Parathyroid adenoma (tissue), 2 donors: ENCODE results near the gene RPA1.

Experiments
- H2AFZ ChIP-seq: fragments of 300-600 bp; sonication (generic); one replicate; pipeline ENCODE4 v1.7.0; 2017; ENCODE audit warnings: antibody characterized with exemption, mild to moderate bottlenecking
- H3K27ac ChIP-seq: fragments of 300-600 bp; sonication (generic); one replicate; pipeline ENCODE4 v1.7.0; 2017
- H3K27me3 ChIP-seq: fragments of 300-600 bp; sonication (generic); one replicate; pipeline ENCODE4 v1.7.0; 2017; ENCODE audit warnings: low read length; ENCODE audit not compliant: control insufficient read depth, insufficient read depth
- H3K36me3 ChIP-seq: fragments of 300-600 bp; sonication (generic); one replicate; pipeline ENCODE4 v1.7.0; 2017; ENCODE audit warnings: low read length; ENCODE audit not compliant: control insufficient read depth, insufficient read depth
- H3K4me1 ChIP-seq: fragments of 300-600 bp; sonication (generic); one replicate; pipeline ENCODE4 v1.7.0; 2017; ENCODE audit warnings: control low read depth
- H3K4me2 ChIP-seq: fragments of 300-600 bp; sonication (generic); one replicate; pipeline ENCODE4 v1.7.0; 2017; ENCODE audit warnings: low read length
- H3K4me3 ChIP-seq: fragments of 300-600 bp; sonication (generic); one replicate; pipeline ENCODE4 v1.7.0; 2017; ENCODE audit warnings: low read depth, low read length
- H3K79me2 ChIP-seq: fragments of 300-600 bp; sonication (generic); one replicate; pipeline ENCODE4 v1.7.0; 2017; ENCODE audit warnings: control low read depth
- H3K9ac ChIP-seq: fragments of 300-600 bp; sonication (generic); one replicate; pipeline ENCODE4 v1.7.0; 2017; ENCODE audit warnings: mild to moderate bottlenecking
- H3K9me3 ChIP-seq: fragments of 300-600 bp; sonication (generic); one replicate; pipeline ENCODE4 v1.7.0; 2017; ENCODE audit warnings: low read length; ENCODE audit not compliant: control insufficient read depth
- TF ChIP-seq, protein P1 (sequence below): fragments of 300-600 bp; sonication (generic); IDR thresholded peaks from one replicate; pipeline ENCODE4 v1.7.0; 2017; ENCODE audit warnings: antibody characterized with exemption, mild to moderate bottlenecking
- donor health status: primary hyperparathyroidism.

RPA1 gene

DNA sequence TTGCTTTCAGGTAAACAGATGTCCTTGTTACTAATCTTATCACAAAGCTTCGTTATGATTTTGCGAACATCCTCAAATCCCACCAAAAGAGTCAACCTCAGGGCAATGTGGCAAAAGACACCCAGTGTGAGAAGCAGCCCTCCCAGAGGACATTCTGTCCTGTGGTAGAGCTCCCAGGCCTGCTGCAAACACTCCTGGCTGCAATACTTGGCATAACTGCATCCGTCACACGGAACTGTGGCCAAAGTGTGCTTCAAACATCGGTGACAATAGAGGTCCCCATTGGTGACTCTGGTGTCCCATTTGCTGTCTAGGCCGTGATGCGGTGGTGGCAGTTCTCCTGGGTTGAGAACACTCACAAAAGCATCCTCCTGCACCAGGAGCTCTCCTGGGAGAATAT lies 29.6 kb upstream of the RPA1 start:
- Histone ChIP-seq H3K4me3 (no peak overlapping the region), H3K27ac (no peak overlapping the region), H3K36me3 (no peaks in the 10 kb centered on the region), H3K4me2 (no peak overlapping the region), H3K27me3 (no peaks in the 10 kb centered on the region), H3K4me1 (no peaks in the 10 kb centered on the region), H2AFZ (no peak overlapping the region), H3K9ac (no peak overlapping the region), H3K79me2 (no peaks in the 10 kb centered on the region), H3K9me3 (no peaks in the 10 kb centered on the region)
- TF ChIP-seq, protein P1, sequence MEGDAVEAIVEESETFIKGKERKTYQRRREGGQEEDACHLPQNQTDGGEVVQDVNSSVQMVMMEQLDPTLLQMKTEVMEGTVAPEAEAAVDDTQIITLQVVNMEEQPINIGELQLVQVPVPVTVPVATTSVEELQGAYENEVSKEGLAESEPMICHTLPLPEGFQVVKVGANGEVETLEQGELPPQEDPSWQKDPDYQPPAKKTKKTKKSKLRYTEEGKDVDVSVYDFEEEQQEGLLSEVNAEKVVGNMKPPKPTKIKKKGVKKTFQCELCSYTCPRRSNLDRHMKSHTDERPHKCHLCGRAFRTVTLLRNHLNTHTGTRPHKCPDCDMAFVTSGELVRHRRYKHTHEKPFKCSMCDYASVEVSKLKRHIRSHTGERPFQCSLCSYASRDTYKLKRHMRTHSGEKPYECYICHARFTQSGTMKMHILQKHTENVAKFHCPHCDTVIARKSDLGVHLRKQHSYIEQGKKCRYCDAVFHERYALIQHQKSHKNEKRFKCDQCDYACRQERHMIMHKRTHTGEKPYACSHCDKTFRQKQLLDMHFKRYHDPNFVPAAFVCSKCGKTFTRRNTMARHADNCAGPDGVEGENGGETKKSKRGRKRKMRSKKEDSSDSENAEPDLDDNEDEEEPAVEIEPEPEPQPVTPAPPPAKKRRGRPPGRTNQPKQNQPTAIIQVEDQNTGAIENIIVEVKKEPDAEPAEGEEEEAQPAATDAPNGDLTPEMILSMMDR = no peak

DNA sequence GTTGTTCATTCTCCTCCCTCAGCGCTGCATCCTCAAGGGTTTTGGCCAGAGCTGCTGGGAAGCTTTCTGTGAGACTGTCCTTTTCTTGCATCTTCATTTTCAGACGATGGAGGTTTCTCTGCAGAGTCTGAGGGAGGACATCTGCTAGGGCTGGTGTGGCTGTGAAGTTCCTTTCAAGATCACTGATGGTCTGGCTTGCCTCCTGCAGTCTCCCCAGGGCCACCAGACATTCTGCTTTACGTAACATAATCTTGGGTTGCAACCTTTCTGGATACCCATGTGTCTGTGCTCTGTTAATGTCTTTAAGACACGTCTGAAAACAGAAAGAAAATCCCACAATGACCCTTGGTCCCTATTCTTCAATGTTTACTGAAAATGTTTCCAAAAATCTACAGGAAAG lies 29.1 kb upstream of the RPA1 start:
- no peaks in the 10 kb centered on the region for H3K9me3 ChIP-seq
- no peak overlapping the region for H2AFZ ChIP-seq
- no peaks in the 10 kb centered on the region for H3K4me1 ChIP-seq
- H3K4me3 ChIP-seq = no peak overlapping the region
- TF ChIP-seq, protein P1 = no peak
- no peak overlapping the region for H3K9ac ChIP-seq
- no peaks in the 10 kb centered on the region for H3K27me3 ChIP-seq
- H3K4me2 ChIP-seq = no peak overlapping the region
- H3K27ac ChIP-seq = no peak overlapping the region
- H3K79me2 ChIP-seq = no peaks in the 10 kb centered on the region
- H3K36me3 ChIP-seq = no peaks in the 10 kb centered on the region

DNA sequence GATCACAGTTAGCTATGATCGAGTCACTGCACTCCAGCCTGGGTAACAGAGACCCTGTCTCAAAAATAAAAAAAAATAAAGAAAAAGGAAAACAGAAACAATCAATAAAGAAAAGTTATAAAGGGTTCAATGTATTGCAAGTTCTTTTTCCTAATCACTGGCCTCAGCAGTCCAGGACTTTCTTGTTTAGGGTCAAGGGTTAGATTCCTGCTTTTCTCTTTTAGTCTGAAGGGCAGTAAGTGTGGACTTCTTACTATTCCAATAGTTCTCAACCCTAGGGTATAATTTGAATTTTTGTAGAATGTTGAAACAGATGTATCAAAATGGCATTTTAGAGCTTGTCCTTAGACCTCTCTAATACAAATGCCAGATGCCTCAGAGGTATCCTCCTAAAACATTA lies 27.4 kb upstream of the RPA1 start:
- Histone ChIP-seq H2AFZ (no peak overlapping the region), H3K36me3 (no peaks in the 10 kb centered on the region)

DNA sequence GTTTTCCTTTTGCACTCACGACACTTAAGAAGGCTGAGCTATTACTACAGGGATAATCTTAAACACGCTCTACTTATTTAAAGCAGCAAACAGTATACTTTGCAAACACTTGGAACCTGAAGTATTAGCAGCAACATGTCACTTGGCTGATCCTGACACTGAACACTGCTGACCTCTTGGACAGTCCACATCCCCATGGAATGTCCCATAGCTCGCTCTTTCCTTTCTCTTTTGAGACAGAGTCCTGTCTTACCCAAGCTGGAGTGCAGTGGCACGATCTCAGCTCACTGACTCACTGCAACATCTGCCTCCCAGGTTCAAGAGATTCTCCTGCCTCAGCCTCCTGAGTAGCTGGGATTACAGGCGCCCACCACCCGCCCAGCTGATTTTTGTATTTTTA lies 26.5 kb upstream of the RPA1 start:
- Histone ChIP-seq H3K9me3 (no peaks in the 10 kb centered on the region), H3K27me3 (no peaks in the 10 kb centered on the region), H3K9ac (no peak overlapping the region), H3K4me3 (no peak overlapping the region), H3K79me2 (no peaks in the 10 kb centered on the region), H2AFZ (no peak overlapping the region), H3K4me1 (no peaks in the 10 kb centered on the region), H3K36me3 (no peaks in the 10 kb centered on the region), H3K27ac (no peak overlapping the region), H3K4me2 (no peak overlapping the region)
- TF ChIP-seq, protein P1 = no peak

More for the DNA sequence above, 27.4 kb upstream of the RPA1 start:
- TF ChIP-seq, protein P1 = no peak
- H3K79me2 ChIP-seq = no peaks in the 10 kb centered on the region
- no peak overlapping the region for H3K4me2 ChIP-seq
- no peaks in the 10 kb centered on the region for H3K4me1 ChIP-seq
- no peaks in the 10 kb centered on the region for H3K27me3 ChIP-seq
- no peaks in the 10 kb centered on the region for H3K9me3 ChIP-seq
- no peak overlapping the region for H3K9ac ChIP-seq
- H3K27ac ChIP-seq = no peak overlapping the region
- no peak overlapping the region for H3K4me3 ChIP-seq

DNA sequence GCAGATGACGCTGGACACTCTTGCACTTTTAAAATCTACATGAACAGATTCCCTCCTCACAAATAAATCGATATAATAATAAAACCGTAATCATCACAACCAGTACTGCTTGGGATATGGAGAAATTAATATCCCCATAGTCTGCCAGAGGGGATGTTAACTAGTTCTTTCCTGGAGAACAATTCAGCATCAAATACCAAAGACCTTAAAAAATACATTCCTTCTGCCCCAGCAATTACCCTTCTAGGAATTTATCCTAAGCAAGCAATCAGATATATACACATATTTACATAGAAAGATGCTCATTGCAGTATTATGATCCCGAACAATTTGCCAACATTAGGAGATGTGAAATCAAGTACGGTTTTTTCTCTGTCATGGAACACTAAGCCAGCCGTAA lies 21.9 kb upstream of the RPA1 start:
- H2AFZ ChIP-seq = no peak overlapping the region
- no peaks in the 10 kb centered on the region for H3K79me2 ChIP-seq
- TF ChIP-seq, protein P1 = no peak
- H3K27me3 ChIP-seq = no peaks in the 10 kb centered on the region
- no peak overlapping the region for H3K27ac ChIP-seq
- no peak overlapping the region for H3K4me3 ChIP-seq
- H3K36me3 ChIP-seq = no peaks in the 10 kb centered on the region
- H3K9ac ChIP-seq = no peak overlapping the region
- no peaks in the 10 kb centered on the region for H3K9me3 ChIP-seq
- H3K4me1 ChIP-seq = no peaks in the 10 kb centered on the region
- H3K4me2 ChIP-seq = no peak overlapping the region
